NCI-H510A treated with DMSO at 0.1 percent for 48 hours (cell line): ENCODE measurements around the gene GIPC1.
A peak's percentile ranks its signal among the peaks of the same experiment; 100 is the strongest.
"Not testable (repeated sequence)": the region's sequence is repeated elsewhere in the genome, so short reads cannot be mapped to it uniquely, and the experiment has no call there.

Source experiments
- DNase-seq: peaks from one replicate; lab custom pipeline; 2025; lab: John Stamatoyannopoulos, UW

Gene GIPC1

GRCh38 chr19:14496029-14496833, at the start of gene GIPC1:
Gene GIPC1, minus strand, starts transcription at chr19:14496127. Its CDS starts 13,151 bp downstream, at chr19:14482976.
- DNase-seq, result peak; percentile 96

- DNase-seq, result no peak
Measured at GRCh38 chr19:14545716-14546082, 49.8 kb upstream of the GIPC1 start.

- peak; percentile 91 for DNase-seq
Measured at GRCh38 chr19:14544977-14545715, 49.2 kb upstream of the GIPC1 start.

- no peak for DNase-seq
Measured at GRCh38 chr19:14544047-14544446, 48.1 kb upstream of the GIPC1 start.

GRCh38 chr19:14542711-14543328, 46.9 kb upstream of the GIPC1 start:
- DNase-seq, result no peak

- not testable (repeated sequence) for DNase-seq
Measured at GRCh38 chr19:14541979-14542378, 46.1 kb upstream of the GIPC1 start.

- no peak for DNase-seq
Measured at GRCh38 chr19:14540741-14541525, 45.0 kb upstream of the GIPC1 start.

- DNase-seq, result no peak
Measured at GRCh38 chr19:14536926-14537692, 41.2 kb upstream of the GIPC1 start.

- DNase-seq, result no peak
Measured at GRCh38 chr19:14533450-14533849, 37.5 kb upstream of the GIPC1 start.

- DNase-seq, result no peak
Measured at GRCh38 chr19:14530506-14530905, 34.6 kb upstream of the GIPC1 start.

GRCh38 chr19:14530005-14530348, 34.0 kb upstream of the GIPC1 start:
- DNase-seq, result no peak

- DNase-seq, result peak; percentile 98
Measured at GRCh38 chr19:14529254-14530004, 33.5 kb upstream of the GIPC1 start, which contains the start of gene TECR. Gene TECR, plus strand, starts transcription at chr19:14529594. Its CDS starts 103 bp downstream, at chr19:14529697.

GRCh38 chr19:14528419-14529253, 32.7 kb upstream of the GIPC1 start:
- no peak for DNase-seq

GRCh38 chr19:14526423-14526822, 30.5 kb upstream of the GIPC1 start:
- no peak for DNase-seq

- no peak for DNase-seq
Measured at GRCh38 chr19:14525729-14526128, 29.8 kb upstream of the GIPC1 start.

- no peak for DNase-seq
Measured at GRCh38 chr19:14520543-14520942, 24.6 kb upstream of the GIPC1 start.

GRCh38 chr19:14519860-14520407, 24.0 kb upstream of the GIPC1 start:
- DNase-seq, result no peak

- DNase-seq, result no peak
Measured at GRCh38 chr19:14519245-14519859, 23.4 kb upstream of the GIPC1 start.
